ENCODE results near the gene AGO1.

DNA sequence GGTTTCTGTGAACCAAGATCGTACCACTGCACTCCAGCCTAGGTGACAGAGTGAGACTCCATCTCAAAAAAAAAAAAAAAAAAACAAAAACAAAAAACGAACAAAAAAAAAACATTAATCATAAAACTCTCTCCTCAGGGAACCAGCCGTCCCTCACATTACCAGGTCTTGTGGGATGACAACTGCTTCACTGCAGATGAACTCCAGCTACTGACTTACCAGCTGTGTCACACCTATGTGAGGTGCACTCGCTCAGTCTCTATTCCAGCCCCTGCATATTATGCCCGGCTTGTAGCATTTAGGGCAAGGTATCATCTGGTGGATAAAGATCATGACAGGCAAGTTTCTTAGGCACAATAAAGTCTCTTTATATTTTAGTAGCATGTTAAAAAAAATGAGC, 32.3 kb upstream of the AGO1 start:
- TF ChIP-seq, protein P1, sequence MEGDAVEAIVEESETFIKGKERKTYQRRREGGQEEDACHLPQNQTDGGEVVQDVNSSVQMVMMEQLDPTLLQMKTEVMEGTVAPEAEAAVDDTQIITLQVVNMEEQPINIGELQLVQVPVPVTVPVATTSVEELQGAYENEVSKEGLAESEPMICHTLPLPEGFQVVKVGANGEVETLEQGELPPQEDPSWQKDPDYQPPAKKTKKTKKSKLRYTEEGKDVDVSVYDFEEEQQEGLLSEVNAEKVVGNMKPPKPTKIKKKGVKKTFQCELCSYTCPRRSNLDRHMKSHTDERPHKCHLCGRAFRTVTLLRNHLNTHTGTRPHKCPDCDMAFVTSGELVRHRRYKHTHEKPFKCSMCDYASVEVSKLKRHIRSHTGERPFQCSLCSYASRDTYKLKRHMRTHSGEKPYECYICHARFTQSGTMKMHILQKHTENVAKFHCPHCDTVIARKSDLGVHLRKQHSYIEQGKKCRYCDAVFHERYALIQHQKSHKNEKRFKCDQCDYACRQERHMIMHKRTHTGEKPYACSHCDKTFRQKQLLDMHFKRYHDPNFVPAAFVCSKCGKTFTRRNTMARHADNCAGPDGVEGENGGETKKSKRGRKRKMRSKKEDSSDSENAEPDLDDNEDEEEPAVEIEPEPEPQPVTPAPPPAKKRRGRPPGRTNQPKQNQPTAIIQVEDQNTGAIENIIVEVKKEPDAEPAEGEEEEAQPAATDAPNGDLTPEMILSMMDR (IDR thresholded peaks at IDR 0.05): no peak
- no peak for TF ChIP-seq EZH2 (IDR thresholded peaks at IDR 0.05; ENCODE audit: borderline replicate concordance, insufficient read depth, low read depth, low read length, poor library complexity, severe bottlenecking)
